IMR-90 (cell line): Measurements from ENCODE around the gene MPRIP. TPM values are rescaled to one million over a fixed set of nuclear protein-coding genes. Genes with fewer than 3 reads are reported as not detected.

Experiments
- ATAC-seq: fragments of 200-7000 bp; cut with Tn5 transposase; 2 replicates; pipeline ENCODE4 v1.9.1; 2020; ENCODE audit warnings: low read depth, mild to moderate bottlenecking, moderate library complexity
- BruUV-seq: library from RNA; stranded (reverse); fragments of 400-500 nt; replicated peaks from 2 replicates; lab custom pipeline; 2021; lab: Mats Ljungman, UMichigan
- CTCF ChIA-PET: fragments of 300-600 bp; formaldehyde crosslinking; extraction: SDS; loops from one replicate; lab custom pipeline; 2021; ENCODE audit warnings: antibody characterized with exemption; lab: Yijun Ruan, JAX
- POLR2A ChIA-PET: fragments of 300-600 bp; sonication (Branson Sonifier 250); formaldehyde crosslinking; loops from one replicate; lab custom pipeline; 2022; ENCODE audit warnings: antibody characterized with exemption; ENCODE audit not compliant: unreplicated experiment; lab: Charles Lee
- DNase-seq: peaks from one replicate; pipeline ENCODE4 v3.0.0; 2013
- H2AFZ ChIP-seq: replicated peaks from 2 replicates; pipeline ENCODE3; 2013; ENCODE audit warnings: low read length, mild to moderate bottlenecking; ENCODE audit not compliant: poor library complexity
- H2AK5ac ChIP-seq: 2 replicates; pipeline ENCODE4 v1.6.1; 2013; ENCODE audit warnings: low read depth, low read length, inconsistent platforms
- H2AK9ac ChIP-seq: replicated peaks from 2 replicates; pipeline ENCODE3; 2013; ENCODE audit warnings: mild to moderate bottlenecking, low read depth, low read length, moderate library complexity; ENCODE audit not compliant: poor library complexity
- H2BK120ac ChIP-seq: 2 replicates; pipeline ENCODE4 v1.6.1; 2013; ENCODE audit warnings: low read depth, low read length, inconsistent platforms
- H2BK15ac ChIP-seq: 3 replicates; pipeline ENCODE4 v1.6.1; 2013; ENCODE audit warnings: low read depth, low read length, inconsistent platforms
- H2BK20ac ChIP-seq: 2 replicates; pipeline ENCODE4 v1.6.1; 2013; ENCODE audit warnings: low read depth, mild to moderate bottlenecking, inconsistent platforms, low read length, moderate library complexity
- H2BK5ac ChIP-seq: 2 replicates; pipeline ENCODE4 v1.6.1; 2013; ENCODE audit warnings: mild to moderate bottlenecking, low read depth, low read length, inconsistent platforms; ENCODE audit not compliant: poor library complexity, severe bottlenecking
- H3K14ac ChIP-seq: replicated peaks from 2 replicates; pipeline ENCODE4 v1.6.1; 2013; ENCODE audit warnings: low read depth, low read length, inconsistent platforms
- H3K18ac ChIP-seq: 2 replicates; pipeline ENCODE4 v1.6.1; 2013; ENCODE audit warnings: low read depth, low read length, control low read depth
- H3K23ac ChIP-seq: 2 replicates; pipeline ENCODE4 v1.6.1; 2013; ENCODE audit warnings: low read depth, low read length, inconsistent platforms
- H3K27ac ChIP-seq: 2 replicates; pipeline ENCODE4 v1.5.1; 2013; ENCODE audit warnings: mild to moderate bottlenecking, control low read depth, low read length; ENCODE audit not compliant: insufficient read depth
- H3K27me3 ChIP-seq: 2 replicates; pipeline ENCODE4 v1.6.1; 2013; ENCODE audit warnings: low read length; ENCODE audit not compliant: control insufficient read depth, insufficient read depth
- H3K36me3 ChIP-seq: 2 replicates; pipeline ENCODE4 v1.6.1; 2013; ENCODE audit warnings: low read length, mixed read lengths; ENCODE audit not compliant: control insufficient read depth, insufficient read depth
- H3K4ac ChIP-seq: 2 replicates; pipeline ENCODE4 v1.6.1; 2013; ENCODE audit warnings: low read depth, low read length, inconsistent platforms
- H3K4me1 ChIP-seq: 2 replicates; pipeline ENCODE4 v1.6.1; 2013; ENCODE audit warnings: low read length, mixed read lengths; ENCODE audit not compliant: control insufficient read depth, insufficient read depth
- H3K4me2 ChIP-seq: 2 replicates; pipeline ENCODE4 v1.6.1; 2013; ENCODE audit warnings: low read depth, mild to moderate bottlenecking, control low read depth, low read length, moderate library complexity
- H3K4me3 ChIP-seq: 2 replicates; pipeline ENCODE4 v1.5.1; 2013; ENCODE audit warnings: low read depth, mild to moderate bottlenecking, control low read depth, low read length, moderate library complexity; ENCODE audit not compliant: insufficient read depth
- H3K56ac ChIP-seq: 2 replicates; pipeline ENCODE4 v1.6.1; 2013; ENCODE audit warnings: low read length, inconsistent platforms; ENCODE audit not compliant: insufficient read depth; ENCODE audit errors: extremely low read depth
- H3K79me1 ChIP-seq, 2 experiments: 2 replicates each; pipeline ENCODE4 v1.6.1; 2013; ENCODE audit warnings: low read length in 2 of 2, inconsistent platforms in 1 of 2, low read depth in 1 of 2
- H3K9ac ChIP-seq: 2 replicates; pipeline ENCODE4 v1.6.1; 2013; ENCODE audit warnings: low read depth, low read length, control low read depth
- H3K9me1 ChIP-seq: 2 replicates; pipeline ENCODE4 v1.6.1; 2013; ENCODE audit warnings: low read length, inconsistent platforms; ENCODE audit not compliant: insufficient read depth
- H3K9me3 ChIP-seq: 2 replicates; pipeline ENCODE4 v1.6.1; 2013; ENCODE audit warnings: low read length; ENCODE audit not compliant: control insufficient read depth, insufficient read depth
- H4K20me1 ChIP-seq: 2 replicates; pipeline ENCODE4 v1.6.1; 2013; ENCODE audit warnings: low read length, inconsistent platforms; ENCODE audit not compliant: insufficient read depth
- H4K5ac ChIP-seq: 2 replicates; pipeline ENCODE4 v1.6.1; 2013; ENCODE audit warnings: mild to moderate bottlenecking, low read depth, low read length, control low read depth
- H4K8ac ChIP-seq, 2 experiments: 2 replicates each; pipeline ENCODE4 v1.6.1; 2013; ENCODE audit warnings: low read depth in 2 of 2, low read length in 2 of 2, control low read depth in 1 of 2, inconsistent platforms in 1 of 2
- H4K91ac ChIP-seq: 2 replicates; pipeline ENCODE4 v1.6.1; 2013; ENCODE audit warnings: low read depth, low read length, inconsistent platforms; ENCODE audit not compliant: insufficient read depth
- BHLHE40 ChIP-seq: fragments of 150-350 bp; IDR thresholded peaks from 2 replicates; pipeline ENCODE4 v1.6.1; 2016; ENCODE audit warnings: mild to moderate bottlenecking, low read depth, low read length
- CEBPB ChIP-seq: IDR thresholded peaks from 2 replicates; pipeline ENCODE4 v1.6.1; 2012; ENCODE audit warnings: low read depth, low read length, improper control_type of control experiment
- CHD1 ChIP-seq: IDR thresholded peaks from 2 replicates; pipeline ENCODE4 v1.6.1; 2012; ENCODE audit warnings: low read depth, low read length, improper control_type of control experiment
- CTCF ChIP-seq: conservative IDR thresholded peaks from 2 replicates; pipeline ENCODE4 v1.5.1; 2012; ENCODE audit warnings: mild to moderate bottlenecking, low read depth, low read length, improper control_type of control experiment
- ELK1 ChIP-seq: fragments of 150-350 bp; IDR thresholded peaks from 2 replicates; pipeline ENCODE4 v1.6.1; 2016; ENCODE audit warnings: low read depth, mild to moderate bottlenecking, low read length, moderate library complexity, borderline replicate concordance
- FOS ChIP-seq: fragments of 150-350 bp; IDR thresholded peaks from 2 replicates; pipeline ENCODE4 v1.6.1; 2016; ENCODE audit warnings: low read depth, low read length
- MAFK ChIP-seq: IDR thresholded peaks from 2 replicates; pipeline ENCODE4 v1.6.1; 2012; ENCODE audit warnings: low read depth, low read length, improper control_type of control experiment
- MAZ ChIP-seq: IDR thresholded peaks from 2 replicates; pipeline ENCODE4 v1.6.1; 2012; ENCODE audit warnings: low read depth, mild to moderate bottlenecking, low read length, improper control_type of control experiment, moderate library complexity, borderline replicate concordance
- MXI1 ChIP-seq: IDR thresholded peaks from 2 replicates; pipeline ENCODE4 v1.6.1; 2012; ENCODE audit warnings: low read depth, mild to moderate bottlenecking, low read length, moderate library complexity, borderline replicate concordance
- NFE2L2 ChIP-seq: fragments of 150-350 bp; IDR thresholded peaks from 2 replicates; pipeline ENCODE4 v1.6.1; 2016; ENCODE audit warnings: low read depth, mild to moderate bottlenecking, low read length
- POLR2A ChIP-seq: IDR thresholded peaks from 2 replicates; pipeline ENCODE4 v1.6.1; 2012; ENCODE audit warnings: mild to moderate bottlenecking, low read depth, low read length
- RAD21 ChIP-seq: IDR thresholded peaks from 2 replicates; pipeline ENCODE4 v1.6.1; 2012; ENCODE audit warnings: low read length, improper control_type of control experiment
- RCOR1 ChIP-seq: IDR thresholded peaks from 2 replicates; pipeline ENCODE4 v1.6.1; 2012; ENCODE audit warnings: mild to moderate bottlenecking, low read length, improper control_type of control experiment; ENCODE audit not compliant: insufficient replicate concordance
- RFX5 ChIP-seq: IDR thresholded peaks from 2 replicates; pipeline ENCODE4 v1.8.0; 2012; ENCODE audit warnings: low read depth, mild to moderate bottlenecking, low read length, moderate library complexity
- SMC3 ChIP-seq: fragments of 150-350 bp; IDR thresholded peaks from 2 replicates; pipeline ENCODE4 v1.6.1; 2016; ENCODE audit warnings: low read depth, mild to moderate bottlenecking, antibody characterized with exemption, low read length, moderate library complexity
- USF2 ChIP-seq: fragments of 150-350 bp; IDR thresholded peaks from 2 replicates; pipeline ENCODE4 v1.6.1; 2017; ENCODE audit warnings: mild to moderate bottlenecking, antibody characterized with exemption, low read length, low read depth
- WGBS, 2 experiments: methylation state at CpG; one replicate each; pipeline versions ENCODE4 v1.1.5 to v1.1.7; 2013; ENCODE audit warnings: missing lambda C conversion rate in 2 of 2; ENCODE audit not compliant: insufficient read length in 1 of 2; ENCODE audit errors: extremely low coverage in 2 of 2; 5-methylcytosine and 5-hydroxymethylcytosine counted together
- dilution Hi-C: fragments of 300-500 bp; cut with HindIII; formaldehyde crosslinking; loops from one replicate; pipeline ENCODE4 v1.14.3; 2018; ENCODE audit warnings: low sequenced_read_pairs; ENCODE audit not compliant: unreplicated experiment
- in situ Hi-C: fragments of 300-500 bp; cut with MboI; formaldehyde crosslinking; loops from 3 replicates; pipeline ENCODE4 v1.14.3; 2019; ENCODE audit warnings: low sequenced_read_pairs, inconsistent platforms, mixed read lengths
- intact Hi-C: fragments of 100-400 bp; cut with micrococcal nuclease; formaldehyde crosslinking; loops from 2 replicates; pipeline ENCODE4 v1.10.0; 2022
- polyA plus RNA-seq, 3 experiments: library from polyadenylated mRNA; depleted of rRNA; stranded (reverse); fragments of >200 nt; gene quantifications; 2 replicates each; pipeline ENCODE4 v1.2.3, GENCODE V29; 2012; ENCODE audit warnings: low replicate concordance in 1 of 3
- total RNA-seq: library from RNA; depleted of rRNA; stranded (reverse); fragments of >200 nt; gene quantifications from 2 replicates; pipeline ENCODE4 v1.2.3, GENCODE V29; 2012

The MPRIP gene
- total and polyA plus RNA-seq, 2 of the 4 experiments (the other 2 are of a cell fraction) = 111 to 149 TPM

GRCh38 chr17:17086585-17086984, 44.3 kb downstream of the MPRIP start:
- Histone ChIP-seq H2BK15ac (no peak overlapping the region), H4K8ac (no peak overlapping the region), H3K56ac (no peak overlapping the region), H2BK5ac (no peak overlapping the region), H3K9me3 (no peaks in the 10 kb centered on the region), H3K4ac (no peak overlapping the region), H3K36me3 (peaks cover 43% of the 10 kb centered on the region), H2AFZ (no peak overlapping the region), H3K4me1 (peaks cover under 1% of the 10 kb centered on the region; the same call in 1 of the 2 replicates), H3K9ac (no peak overlapping the region), H3K27me3 (no peaks in the 10 kb centered on the region), H3K79me1 (peaks cover 59 to 93% of the 10 kb centered on the region in 2 experiments), H3K14ac (no peak overlapping the region), H2AK5ac (no peak overlapping the region), H2BK20ac (no peak overlapping the region), H3K27ac (no peak overlapping the region), H4K20me1 (peaks cover 87% of the 10 kb centered on the region), H4K5ac (no peak overlapping the region), H4K91ac (no peak overlapping the region), H2BK120ac (no peak overlapping the region), H3K18ac (no peak overlapping the region), H3K9me1 (peaks cover 54% of the 10 kb centered on the region), H3K23ac (no peak overlapping the region), H3K4me2 (no peak overlapping the region), H2AK9ac (no peak overlapping the region), H3K4me3 (no peak overlapping the region)
- no TSS peak for BruUV-seq
- intact Hi-C loops = no loop called here
- WGBS, 2 experiments = 100% methylated on average over 1 of the region's 6 CpGs; no CpG with 5 or more reads in 1 of the 2 experiments
- ChIA-PET CTCF (no interaction called here), POLR2A (no interaction called here)
- ATAC-seq (no peak), DNase-seq (no peak)
- no peak for TF ChIP-seq FOS
- no peak for TF ChIP-seq CTCF
- TF ChIP-seq SMC3 = no peak
- no peak for TF ChIP-seq CHD1
- no peak for TF ChIP-seq MXI1
- no peak for TF ChIP-seq POLR2A
- TF ChIP-seq BHLHE40 = no peak
- no peak for TF ChIP-seq CEBPB
- TF ChIP-seq MAZ = no peak
- TF ChIP-seq MAFK = no peak
- TF ChIP-seq NFE2L2 = no peak
- no peak for TF ChIP-seq ELK1
- no peak for TF ChIP-seq RCOR1
- TF ChIP-seq RAD21 = no peak
- TF ChIP-seq USF2 = no peak
- no peak for TF ChIP-seq RFX5
- in situ Hi-C loops = no loop called here
- dilution Hi-C loops = no loop called here
